GM04503 (cell line): ENCODE data around the gene SIK1.
"Not testable (repeated sequence)": the region's sequence is repeated elsewhere in the genome, so short reads cannot be mapped to it uniquely, and the experiment has no call there.

Source experiments
- DNase-seq: peaks from one replicate; pipeline ENCODE4 v3.0.0-alpha.2; 2012; ENCODE audit warnings: low read depth

Gene SIK1

DNA sequence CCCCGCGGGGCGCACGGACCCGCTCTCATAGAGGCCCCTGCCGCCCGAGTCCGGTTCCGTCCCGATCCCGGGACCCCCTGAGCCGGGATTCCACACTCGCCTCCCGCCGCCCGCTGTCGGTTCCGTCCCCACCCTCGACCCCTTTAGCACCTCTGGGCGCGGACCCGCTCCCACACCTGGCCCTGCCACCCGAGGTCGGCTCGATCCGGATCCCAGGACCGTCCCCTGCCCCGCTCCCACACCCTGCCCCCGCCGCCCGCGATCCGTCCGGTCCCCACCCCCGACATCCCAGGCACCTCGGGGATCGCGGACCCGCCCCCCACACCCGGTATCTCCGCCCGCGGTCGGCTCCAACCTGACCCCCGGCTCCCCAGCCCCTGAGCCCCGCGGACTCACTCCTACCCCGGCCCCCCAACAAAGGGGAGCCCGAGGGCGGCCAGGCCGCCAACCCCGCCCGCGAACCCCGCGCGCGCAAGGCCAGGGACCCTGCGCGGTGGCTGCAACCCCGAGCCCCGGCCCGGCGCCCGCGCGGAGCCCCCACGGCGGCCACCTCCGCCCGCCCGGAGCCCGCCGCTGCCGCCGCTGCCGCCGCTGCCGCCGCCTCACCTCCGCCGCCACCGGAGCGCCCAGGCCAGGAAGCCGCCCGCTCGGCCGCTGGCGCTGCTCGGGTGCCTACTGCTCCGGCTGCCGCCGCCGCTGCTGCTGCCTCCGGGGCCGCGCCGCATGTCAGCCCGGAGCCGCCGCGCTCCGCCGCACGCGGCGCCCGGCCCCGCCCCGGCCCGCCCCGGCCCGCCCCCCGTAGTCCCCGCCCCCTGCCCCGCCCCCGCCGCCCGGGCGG is at the start of gene SIK1:
SIK1 (minus strand) TSS at position 728 of the 838 bp plus-strand sequence. CDS start 953 bp downstream, outside the sequence.
- DNase-seq = not testable (repeated sequence)

DNA sequence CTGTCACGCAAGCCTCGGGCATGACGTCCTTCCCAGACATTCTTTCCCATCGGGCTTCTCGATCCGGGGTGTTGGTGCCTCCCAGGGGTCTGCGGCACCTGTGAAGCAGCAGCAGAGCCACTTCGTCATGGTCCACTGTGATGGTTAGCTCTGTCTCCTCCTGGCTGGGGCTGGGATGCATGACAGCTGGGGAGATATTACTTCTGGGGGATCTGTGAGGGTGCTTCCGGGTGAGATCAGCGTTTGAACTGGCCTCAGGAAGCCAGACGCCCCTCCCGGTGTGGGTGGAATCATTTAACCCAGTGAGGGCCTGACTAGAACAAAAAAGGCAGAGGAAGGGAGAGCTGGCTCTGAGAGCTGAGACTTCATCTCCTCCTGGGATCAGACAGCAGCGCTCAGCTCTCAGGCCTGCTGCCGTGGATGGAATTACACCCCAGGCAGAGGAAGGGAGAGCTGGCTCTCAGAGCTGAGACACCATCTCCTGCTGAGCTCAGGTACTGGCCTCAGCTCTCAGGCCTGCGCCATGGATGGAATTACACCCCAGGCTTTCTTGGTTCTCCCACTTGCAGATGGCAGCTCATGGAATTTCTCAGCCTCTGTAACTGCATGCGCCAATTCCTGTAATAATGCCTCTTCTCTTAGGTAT is 44.8 kb upstream of the SIK1 start:
- not testable (repeated sequence) for DNase-seq

DNA sequence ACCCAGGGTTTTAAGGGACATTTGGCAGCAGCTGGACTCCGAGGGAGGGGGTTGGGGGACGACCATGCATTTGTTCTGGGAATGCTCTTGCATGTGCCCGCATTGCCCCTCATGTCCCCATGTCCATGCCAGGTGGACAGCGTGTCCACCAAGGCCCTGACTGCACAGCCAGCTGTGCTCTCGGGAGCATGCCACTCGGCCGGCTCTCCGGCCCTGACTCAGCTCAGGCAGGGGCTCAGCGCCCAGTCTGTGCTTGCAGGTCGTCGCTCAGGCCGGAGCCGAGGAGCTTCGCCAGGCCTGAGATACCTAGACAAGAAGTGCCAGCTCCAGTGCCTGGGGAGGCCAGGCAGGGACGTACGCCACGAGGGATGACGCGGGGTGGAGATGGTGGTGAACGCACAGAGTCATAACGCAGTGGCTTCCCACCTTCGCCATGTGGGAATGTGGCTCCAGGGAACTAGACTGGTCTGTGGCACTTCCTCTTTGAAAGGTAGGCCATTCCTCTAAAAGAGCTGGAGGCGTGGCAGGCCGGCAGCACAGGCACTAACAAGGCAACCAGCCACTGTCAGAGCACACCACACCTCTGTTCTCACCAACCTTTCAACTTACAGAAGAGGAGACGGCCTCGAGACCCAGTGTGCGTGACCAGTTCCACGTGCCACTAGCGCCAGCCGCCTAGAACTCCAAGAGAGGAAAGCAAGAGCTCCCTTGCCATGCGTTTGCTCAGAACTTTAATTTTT is 43.0 kb upstream of the SIK1 start:
- not testable (repeated sequence) for DNase-seq

DNA sequence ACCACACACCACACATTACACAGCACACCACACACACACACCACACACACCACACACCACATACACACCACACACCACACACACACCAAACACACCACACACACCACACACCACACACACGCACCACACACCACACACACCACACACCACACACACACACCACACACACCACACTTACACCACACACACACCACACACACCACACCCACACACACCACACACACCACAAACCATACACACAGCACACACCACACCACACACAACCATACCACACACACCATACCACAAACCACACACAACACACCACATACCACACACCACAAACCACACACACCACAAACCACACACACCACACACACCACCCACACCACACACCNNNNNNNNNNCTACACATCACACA is 40.9 kb upstream of the SIK1 start:
- no peak for DNase-seq

DNA sequence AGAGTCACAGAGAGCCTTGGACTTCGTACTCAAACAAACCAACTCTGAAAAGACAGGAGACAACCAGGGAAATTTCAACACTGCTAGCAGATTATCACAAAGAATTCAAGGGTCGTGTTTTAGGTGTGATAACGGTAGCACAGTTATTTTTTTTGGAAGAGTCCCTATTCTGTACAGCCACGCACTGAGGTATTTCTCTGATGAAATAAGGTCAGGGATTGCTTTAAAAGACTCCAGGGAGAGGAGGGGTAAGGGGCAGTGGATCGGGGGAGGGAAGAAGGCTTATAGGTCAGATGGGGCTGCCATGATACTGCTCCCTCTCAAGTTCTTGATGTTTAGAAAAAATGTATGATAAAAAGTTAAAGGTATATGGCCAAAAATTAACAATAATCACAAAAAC is 38.2 kb upstream of the SIK1 start:
- not testable (repeated sequence) for DNase-seq

DNA sequence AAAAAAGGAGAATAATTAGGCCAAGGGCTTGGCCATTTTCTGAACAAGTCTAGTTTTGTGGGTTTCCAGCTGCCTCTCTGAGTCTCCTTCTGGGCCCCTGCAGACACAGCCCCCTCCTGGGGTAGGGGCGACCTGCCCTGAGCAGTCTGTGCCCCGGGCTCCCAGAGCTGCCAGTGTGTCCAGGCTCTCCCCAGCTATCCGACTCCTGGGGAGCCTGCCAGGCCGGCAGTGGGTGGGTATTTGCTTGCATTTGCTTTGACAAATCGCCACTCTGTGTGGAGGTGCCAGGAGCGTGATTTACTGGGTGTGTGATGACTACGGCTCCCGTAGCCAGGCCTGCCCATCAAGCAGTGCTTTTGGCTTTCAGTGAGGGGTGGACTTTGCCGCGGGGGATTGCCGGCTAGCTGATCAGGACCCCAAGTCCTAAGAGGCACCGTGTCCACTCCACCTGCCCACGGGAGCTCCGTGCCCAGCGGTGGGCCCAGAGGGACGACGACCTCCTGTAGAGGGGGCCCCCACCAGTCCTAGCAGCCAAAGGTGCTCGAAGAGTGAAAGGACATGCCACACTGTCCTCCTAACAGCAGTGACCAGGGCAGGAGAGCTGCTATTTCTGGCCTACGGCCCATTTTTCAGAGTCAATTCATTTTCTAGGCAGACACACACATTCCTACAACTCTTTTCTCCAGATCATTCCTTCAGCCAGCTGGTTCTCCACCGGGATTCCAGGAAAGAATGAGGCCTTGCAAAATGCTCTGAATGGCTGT is 36.7 kb upstream of the SIK1 start:
- not testable (repeated sequence) for DNase-seq

DNA sequence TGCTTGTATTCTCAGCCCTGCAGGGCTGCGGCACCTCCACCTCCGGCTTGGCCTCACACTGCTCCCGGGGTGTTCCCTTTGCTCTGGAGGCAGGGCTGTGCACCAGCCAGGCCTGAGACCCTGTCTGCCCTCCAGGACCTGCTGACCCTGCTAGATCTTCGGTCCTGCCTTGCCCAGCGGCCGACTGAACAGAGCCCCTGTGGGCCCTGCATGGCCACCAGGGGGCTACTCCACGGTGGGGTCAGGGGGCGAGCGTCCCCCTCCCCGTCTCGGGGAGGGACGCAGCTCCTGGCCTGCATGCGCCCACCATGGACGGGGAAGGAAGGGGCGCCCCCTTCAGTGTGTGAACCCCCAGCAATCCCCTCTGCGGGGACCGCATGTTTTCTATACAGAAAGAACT is 36.0 kb upstream of the SIK1 start:
- not testable (repeated sequence) for DNase-seq

DNA sequence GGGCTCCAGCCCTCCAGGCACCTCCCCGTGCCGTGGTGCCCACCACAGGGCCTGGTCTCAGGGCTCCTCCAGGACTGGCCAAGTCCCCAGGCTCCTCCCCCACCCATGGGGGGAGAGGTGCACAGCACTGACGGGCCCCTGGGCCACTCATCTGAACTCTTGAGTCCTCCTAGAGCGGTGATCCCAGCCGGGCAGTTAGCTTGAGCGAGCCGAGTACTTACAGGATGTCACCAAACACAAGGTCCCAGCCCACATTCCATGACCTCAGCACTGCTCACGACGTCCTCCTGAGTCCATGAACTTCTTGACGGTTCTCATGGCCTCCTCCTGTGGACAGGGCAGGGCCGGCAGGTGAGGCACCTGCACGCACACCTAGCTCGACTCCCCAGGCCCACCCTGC is 33.5 kb upstream of the SIK1 start:
- not testable (repeated sequence) for DNase-seq

DNA sequence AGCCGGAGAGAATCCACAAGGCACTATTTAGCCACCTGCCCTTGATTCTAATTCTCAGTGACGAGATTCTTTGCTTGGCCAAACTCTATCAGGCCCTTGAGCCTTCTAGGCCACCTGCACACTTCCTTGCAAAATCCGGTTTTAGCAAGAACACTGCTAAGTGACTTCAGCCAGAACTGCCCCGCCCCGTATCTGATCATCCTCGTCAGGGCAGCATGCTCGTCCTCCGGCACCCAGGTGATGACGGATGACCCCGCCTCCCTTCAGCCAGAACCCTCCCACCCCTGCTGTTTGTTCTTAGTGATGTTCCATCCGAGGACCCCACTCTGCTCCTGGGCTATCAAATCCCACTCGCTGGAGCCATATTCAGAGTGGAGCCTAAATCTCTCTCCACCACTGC is 32.1 kb upstream of the SIK1 start:
- not testable (repeated sequence) for DNase-seq

DNA sequence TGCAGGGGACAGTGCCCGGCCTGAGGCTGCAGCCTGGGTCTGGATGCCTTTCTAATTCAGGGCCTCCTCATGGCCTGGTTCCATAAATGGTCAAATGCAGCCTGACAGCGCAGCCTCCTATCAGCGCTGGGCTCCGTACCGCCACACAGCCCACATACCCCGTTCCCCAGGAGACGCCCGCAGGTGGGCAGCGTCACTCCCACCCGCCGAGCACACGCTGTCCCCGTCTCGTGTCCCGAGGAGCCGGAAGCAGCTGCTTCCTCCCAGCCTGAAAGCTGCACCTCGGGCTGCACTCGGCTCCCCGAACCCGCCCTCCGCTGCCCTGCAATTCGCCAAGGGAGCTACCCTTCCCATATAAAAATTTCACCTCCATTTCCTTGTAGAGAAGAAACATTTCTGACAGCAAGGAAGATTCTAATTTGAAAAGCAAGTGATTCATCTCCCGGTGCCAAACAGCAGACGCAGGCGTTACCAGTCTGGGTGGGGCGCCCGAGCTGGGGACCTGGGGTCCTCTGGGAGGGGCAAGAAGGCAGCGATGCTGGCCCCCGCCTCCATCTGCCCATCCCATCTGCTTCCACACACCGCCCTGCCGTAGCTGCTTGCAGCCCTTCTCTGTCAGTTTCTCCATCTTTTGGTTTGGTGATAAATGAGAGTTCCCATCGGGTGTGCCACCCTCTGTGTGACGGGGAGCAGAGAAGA is 29.8 kb upstream of the SIK1 start:
- not testable (repeated sequence) for DNase-seq

DNA sequence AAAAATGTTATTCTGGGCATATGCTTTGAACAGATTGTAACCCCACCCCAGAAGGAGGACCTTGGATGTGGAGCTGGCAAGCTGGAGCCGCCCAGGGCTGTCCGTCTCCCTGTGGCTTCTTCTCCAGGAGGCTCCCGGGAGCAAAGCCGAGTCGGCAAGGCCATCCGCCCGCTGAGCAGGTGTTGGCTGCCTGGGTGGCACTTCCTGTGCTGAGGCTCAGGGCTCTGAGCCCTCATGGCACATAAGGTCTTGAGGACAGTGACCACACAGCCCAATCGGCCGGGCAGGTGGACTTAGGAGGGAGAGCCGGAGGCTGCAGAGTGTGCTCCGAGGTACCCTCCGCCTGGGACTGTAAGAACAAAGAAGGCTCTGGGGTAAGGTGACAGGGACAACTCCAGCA is 28.8 kb upstream of the SIK1 start:
- not testable (repeated sequence) for DNase-seq

DNA sequence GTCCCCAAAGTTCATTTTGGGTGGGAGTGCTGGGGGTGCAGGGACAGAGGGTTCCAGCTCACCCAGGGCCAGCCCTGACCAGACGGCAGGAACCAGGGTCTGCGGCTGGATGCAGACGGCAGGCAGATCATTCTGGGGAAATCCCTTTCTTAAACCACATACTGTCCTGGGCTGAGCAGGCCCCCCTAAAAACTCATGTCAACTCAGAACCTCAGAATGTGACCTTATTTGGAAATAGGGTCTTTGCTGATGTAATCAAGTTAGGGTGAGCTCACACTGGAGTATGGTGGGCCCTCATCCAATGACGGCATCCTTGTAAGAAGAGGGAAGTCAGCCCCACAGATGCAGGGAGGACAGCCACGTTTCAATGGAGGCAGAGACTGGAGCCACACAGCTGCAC is 27.2 kb upstream of the SIK1 start:
- not testable (repeated sequence) for DNase-seq

DNA sequence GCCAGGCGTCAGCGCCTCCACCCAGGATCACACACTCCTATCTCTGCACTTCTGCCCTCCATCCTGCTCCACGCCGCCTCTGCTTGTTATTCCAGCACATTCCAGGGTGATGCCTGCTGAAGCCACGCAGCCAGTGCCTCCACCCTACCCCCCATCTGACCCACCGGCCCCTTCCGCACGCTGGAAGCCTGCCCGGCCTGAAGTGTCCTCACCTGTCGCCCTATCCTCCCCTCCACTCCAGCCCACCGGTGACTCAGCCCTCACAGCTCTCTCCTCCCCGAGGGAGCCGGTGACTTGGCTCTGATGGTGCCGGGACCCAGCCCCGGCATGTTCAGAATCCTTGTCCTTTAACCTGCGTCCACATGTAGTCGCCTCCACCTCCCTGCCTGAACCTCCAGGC is 24.9 kb upstream of the SIK1 start:
- not testable (repeated sequence) for DNase-seq

DNA sequence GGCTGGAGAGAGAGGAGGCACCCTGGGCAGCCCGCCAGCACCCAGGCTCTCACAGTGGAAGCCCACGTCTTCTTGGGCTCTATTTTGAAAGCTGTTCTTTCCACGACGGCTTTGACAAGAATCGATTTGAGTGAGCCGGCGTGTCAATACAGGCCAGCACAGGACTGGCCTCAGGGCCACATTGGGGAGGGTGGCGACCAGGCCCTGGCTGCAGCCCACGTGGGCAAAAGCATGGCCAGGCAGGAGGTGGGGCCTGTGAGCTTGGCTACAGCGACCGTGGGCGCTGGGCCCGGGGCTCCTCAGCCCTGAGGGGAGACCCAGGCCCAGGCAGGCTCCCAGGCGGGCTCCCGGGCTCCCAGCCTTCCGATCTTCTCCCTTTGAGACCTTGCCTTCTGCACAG is 23.4 kb upstream of the SIK1 start:
- DNase-seq = not testable (repeated sequence)

DNA sequence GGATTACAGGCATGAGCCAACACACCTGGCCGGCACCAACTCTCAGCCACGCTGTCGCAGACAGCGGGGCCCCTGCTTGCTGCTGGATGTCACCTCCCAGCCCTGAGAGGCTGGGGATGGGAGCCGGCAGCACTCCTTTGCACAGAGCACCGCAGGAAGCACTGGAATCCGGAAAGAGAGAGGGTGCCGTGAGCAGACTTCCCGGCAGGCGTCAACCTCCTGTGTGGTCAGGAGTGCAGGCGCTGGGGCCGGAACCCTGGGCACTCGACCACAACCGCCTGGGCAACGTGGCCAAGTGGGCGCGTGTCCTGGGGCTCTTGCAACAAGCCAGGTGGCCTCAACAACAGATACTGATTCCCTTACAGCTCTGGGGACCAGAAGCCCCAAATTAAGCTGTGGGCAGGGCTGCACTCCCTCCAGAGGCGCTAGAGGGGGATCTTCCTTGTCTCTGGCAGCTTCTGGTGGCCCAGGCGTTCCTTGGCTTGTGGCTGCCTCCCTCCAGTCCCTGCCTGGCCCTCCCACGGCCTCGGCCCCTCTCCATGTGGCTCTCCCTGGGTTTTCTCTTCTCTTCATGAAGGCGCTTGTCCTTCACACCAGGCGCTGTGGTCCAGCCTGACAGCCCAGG is 20.5 kb upstream of the SIK1 start:
- DNase-seq = not testable (repeated sequence)

DNA sequence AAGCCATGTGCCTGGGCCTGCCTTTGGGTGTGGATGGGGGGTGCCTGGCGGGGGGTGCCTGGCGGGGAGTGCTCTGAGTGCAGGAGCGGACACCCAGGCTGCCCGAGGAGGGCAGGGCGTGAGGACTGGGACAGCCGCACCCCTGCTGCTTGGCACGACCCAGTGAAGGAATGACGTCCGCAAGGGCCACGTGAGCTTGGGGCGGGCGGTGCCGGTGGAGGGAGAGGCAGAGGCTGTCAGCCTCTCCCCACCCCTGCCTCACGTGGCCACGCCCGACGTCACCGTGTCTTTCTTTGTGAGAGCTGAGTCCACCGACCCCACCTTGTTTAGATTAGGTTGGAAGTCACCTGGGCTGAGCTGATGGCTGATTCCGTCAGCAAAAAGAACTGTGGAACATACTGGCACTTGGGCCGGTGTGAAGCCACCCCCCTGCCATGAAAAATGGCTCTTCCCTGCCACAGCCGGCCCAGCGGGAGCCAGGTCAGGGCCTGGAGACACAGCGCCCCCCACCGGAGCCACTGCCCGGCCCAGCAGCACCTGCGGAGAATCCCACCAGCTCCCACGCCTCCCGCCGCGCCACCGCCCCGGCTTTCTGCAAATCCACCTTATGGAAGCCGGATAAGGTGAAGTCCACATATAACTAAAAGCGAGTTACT is 19.5 kb upstream of the SIK1 start:
- not testable (repeated sequence) for DNase-seq

DNA sequence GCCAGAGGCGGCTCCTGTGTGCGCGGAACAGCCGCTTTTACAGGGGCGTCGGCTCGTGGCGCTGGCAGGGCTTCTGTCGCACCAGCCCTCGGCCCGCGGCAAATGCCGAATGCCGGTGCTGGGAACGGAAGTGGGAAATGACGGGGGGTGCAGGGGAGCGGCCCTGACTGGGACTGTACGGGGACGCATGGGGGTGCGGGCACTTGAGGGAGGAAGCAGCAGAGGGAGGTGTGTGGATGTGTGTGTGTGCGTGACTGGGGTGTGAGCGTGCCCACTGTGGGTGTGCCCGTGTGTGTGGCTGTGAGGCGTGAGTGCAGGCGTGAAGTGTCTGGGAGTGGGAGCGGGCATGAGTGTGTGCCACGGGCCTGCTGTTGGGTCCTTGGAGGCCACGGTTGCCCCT is 17.6 kb upstream of the SIK1 start:
- not testable (repeated sequence) for DNase-seq

DNA sequence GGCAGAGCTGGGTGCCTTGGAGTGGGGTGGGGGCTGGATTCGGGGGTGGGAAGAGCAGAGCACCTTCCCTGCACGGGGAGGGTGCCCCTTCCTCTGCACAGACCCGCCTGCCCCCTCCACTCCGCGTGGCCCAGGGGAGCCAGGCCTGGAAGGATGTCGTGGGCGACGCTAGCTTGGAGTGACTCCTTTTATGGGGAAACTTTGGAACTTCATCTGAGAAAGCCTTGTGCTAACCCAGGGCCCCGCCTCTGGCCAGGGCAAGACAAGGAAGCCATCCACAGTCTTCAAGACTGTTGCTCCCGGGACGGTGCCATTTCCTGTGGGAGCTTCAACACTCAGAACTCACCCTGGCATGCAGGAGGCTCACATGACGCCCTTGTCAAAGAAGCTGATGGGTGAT is 15.6 kb upstream of the SIK1 start:
- DNase-seq = not testable (repeated sequence)

DNA sequence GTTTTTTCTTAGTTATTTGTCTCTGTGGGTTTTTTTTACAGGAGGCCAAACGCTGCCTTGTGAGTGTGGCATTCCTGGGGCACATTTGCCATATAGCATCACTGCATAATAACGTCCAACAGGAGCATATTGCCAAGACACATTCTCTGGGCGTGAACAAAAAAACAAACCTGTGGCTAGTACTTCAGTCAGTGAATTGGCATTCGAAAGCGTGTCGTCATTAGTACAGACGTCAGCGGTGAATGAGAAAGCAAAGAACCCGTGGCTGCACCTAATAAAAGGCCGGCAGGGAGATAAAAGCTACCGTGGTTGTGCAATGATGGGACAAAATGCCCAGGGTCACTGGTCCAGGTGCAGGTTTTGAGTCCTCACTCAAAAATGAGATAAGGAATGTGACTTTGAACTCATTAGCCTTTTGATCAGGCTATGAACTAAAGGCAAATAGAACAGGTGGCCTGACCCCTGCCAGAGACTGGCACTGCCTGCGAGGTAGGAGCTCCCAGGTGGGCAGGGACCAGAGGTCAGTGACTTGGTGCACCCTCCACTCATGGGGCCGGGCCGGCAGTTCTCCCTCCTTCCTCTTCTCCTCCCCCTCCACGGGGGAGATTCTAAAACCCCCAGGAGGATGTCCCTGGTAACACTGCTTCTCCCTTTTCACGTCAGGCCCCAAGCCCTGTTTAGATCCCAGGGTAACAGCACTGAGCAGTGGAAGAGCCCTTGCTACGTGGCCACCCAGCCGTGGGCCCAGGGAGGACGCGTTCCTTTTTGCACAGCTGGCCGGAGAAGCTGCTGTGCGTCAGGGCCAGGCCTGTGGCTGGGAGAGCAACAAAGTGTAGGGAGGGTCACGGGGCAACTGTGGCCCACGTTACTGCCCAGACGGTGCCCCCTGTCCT is 14.2 kb upstream of the SIK1 start:
- DNase-seq = not testable (repeated sequence)
